ENCODE data around the gene TFDP1.

DNA sequence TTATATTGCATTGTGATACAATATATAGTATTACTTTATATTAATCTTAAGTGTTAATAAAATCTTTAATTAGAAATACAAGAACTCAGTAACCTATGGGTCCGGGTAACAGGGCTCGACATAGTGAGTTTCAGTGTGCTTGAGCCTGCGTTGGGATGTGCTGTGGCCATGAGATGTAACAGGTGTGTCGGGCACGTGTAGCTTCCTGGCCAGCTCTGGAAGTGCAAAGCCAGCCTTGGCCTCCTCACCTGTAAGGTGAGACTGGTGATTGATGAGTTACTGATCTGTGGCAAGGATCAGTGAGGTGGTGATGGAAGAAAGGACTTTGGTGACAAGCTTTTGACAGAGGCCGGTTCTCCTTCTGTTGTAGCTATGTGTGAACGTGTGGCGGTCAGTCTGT is 54.3 kb downstream of the TFDP1 start:
- TF ChIP-seq, protein P1, sequence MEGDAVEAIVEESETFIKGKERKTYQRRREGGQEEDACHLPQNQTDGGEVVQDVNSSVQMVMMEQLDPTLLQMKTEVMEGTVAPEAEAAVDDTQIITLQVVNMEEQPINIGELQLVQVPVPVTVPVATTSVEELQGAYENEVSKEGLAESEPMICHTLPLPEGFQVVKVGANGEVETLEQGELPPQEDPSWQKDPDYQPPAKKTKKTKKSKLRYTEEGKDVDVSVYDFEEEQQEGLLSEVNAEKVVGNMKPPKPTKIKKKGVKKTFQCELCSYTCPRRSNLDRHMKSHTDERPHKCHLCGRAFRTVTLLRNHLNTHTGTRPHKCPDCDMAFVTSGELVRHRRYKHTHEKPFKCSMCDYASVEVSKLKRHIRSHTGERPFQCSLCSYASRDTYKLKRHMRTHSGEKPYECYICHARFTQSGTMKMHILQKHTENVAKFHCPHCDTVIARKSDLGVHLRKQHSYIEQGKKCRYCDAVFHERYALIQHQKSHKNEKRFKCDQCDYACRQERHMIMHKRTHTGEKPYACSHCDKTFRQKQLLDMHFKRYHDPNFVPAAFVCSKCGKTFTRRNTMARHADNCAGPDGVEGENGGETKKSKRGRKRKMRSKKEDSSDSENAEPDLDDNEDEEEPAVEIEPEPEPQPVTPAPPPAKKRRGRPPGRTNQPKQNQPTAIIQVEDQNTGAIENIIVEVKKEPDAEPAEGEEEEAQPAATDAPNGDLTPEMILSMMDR (IDR thresholded peaks at IDR 0.05): no peak
- TF ChIP-seq POLR2A (IDR thresholded peaks at IDR 0.05; ENCODE audit: low read depth) (no peak), POLR2AphosphoS5 (IDR thresholded peaks at IDR 0.05) (no peak), EP300 (IDR thresholded peaks at IDR 0.05) (no peak)
